Activated naive CD4-positive, alpha-beta T cell treated with anti-CD3 and anti-CD28 coated beads, Interleukin-2, amount 50 U/mL, for 16 hours (primary cell): ENCODE results near the gene ABO.
"Not testable (repeated sequence)": the region's sequence is repeated elsewhere in the genome, so short reads cannot be mapped to it uniquely, and the experiment has no call there.

Experiments used
- DNase-seq: peaks from one replicate; pipeline ENCODE4 v3.0.0-alpha.2; 2020

Gene ABO

DNA sequence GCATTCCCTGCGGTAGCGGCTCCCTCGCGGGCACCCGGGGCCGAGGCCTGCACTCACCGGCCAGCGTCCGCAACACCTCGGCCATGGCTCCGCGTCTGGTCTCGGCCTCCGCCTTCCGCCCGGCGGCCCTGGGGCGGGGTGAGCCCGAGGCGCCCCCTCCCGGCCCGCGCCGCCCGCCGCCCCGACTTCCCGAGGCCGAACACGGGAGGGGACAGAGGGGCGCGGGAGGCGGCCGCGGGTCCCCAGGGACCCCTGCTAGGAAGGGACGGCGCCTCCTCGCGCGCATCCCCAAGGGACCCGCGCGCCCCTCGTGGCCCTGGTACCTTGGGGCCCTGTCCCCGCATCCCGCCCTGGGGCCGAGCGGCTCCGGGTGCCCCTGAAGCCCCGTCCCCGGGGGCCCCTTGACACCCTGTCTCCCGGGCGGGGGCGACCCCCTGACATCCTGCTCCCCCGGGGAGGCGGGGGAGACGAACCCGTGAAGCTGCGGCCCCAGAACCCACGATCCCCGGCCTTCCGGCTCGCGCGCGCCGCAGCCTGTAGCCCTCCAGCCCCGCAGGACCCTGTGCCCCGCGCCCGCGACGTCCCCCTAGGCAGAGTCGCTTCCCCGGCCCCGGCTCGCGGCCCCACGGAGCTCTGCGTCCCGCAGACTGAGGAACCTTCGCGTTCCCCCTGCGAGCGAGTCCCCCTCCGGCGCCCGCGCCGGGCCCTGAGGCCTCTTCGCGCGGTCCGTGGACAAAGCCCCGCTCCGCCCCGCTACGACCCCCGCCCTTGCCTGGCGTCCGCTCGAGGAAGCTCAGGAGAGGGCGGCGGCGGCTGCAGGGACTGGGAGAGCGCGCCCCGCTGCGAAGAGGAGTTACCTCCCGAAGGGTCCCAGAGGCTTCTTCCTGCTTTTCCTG, at the start of gene ABO:
Gene ABO (minus strand): TSS at position 97 of the 896 bp plus-strand sequence.
- DNase-seq: no peak

GRCh38 chr9:133323991-133324703, 49.1 kb upstream of the ABO start:
- DNase-seq: no peak

GRCh38 chr9:133323211-133323610, 48.2 kb upstream of the ABO start:
- DNase-seq: no peak

GRCh38 chr9:133322701-133323100, 47.7 kb upstream of the ABO start:
- DNase-seq: no peak

- DNase-seq: no peak
Measured at GRCh38 chr9:133321411-133321935, 46.5 kb upstream of the ABO start.

- no peak for DNase-seq
Measured at GRCh38 chr9:133320421-133320881, 45.5 kb upstream of the ABO start.

DNA sequence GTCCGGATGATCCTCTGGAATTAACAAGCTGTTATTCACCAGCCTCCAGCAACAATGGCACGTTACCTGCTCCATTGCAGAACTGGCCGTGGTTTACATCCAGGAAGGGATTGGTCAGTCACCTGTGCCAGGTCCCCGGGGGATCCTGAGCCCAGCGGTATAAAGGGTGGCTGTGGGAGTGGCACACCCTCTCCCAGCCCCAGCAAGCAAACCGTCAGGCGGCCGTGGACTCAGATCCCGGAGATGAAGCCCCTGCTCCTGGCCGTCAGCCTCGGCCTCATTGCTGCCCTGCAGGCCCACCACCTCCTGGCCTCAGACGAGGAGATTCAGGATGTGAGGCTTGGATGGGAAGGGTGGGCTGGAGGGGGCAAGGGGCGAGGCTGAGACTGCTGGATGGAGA, 42.5 kb upstream of the ABO start:
- not testable (repeated sequence) for DNase-seq

DNA sequence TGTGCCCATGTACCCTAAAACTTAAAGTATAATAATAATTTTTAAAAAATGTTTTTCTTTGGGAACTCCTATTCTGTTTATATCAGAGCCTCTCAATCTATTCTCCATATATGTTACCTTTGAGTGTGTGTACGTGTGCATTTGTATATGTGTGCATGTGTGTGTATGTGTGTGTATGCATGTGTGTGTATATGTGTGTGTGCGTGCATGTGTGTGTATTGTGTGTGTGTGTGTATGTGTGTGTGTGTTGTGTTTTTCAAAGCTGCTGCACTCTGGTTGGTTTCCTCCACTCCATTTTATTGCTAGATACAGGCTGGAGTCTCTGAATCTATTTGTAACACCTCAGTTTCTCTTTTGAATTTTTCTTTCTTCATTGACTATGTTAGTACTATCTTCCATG, 41.0 kb upstream of the ABO start:
- no peak for DNase-seq

DNA sequence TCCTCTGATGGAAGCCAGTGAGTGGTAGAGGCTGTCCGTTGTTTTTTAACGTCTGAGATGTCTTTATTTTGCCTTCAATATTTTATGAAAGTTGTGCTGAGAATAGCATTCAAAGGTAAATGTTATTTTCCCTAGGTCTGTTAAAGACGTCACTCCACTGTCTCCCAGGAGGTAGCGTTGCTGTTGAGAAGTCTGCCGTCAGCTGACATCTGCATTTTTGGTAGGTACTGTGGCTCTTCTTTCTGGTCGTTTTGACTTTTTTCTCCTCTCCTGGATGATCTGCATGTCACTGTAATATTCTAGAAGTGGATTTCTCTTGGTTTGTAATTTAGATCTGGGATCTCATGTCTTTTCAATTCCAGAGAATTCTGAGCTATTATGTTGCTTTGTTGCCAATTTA, 34.6 kb upstream of the ABO start:
- DNase-seq: no peak

- DNase-seq: no peak
Measured at GRCh38 chr9:133307301-133307700, 32.3 kb upstream of the ABO start.

DNA sequence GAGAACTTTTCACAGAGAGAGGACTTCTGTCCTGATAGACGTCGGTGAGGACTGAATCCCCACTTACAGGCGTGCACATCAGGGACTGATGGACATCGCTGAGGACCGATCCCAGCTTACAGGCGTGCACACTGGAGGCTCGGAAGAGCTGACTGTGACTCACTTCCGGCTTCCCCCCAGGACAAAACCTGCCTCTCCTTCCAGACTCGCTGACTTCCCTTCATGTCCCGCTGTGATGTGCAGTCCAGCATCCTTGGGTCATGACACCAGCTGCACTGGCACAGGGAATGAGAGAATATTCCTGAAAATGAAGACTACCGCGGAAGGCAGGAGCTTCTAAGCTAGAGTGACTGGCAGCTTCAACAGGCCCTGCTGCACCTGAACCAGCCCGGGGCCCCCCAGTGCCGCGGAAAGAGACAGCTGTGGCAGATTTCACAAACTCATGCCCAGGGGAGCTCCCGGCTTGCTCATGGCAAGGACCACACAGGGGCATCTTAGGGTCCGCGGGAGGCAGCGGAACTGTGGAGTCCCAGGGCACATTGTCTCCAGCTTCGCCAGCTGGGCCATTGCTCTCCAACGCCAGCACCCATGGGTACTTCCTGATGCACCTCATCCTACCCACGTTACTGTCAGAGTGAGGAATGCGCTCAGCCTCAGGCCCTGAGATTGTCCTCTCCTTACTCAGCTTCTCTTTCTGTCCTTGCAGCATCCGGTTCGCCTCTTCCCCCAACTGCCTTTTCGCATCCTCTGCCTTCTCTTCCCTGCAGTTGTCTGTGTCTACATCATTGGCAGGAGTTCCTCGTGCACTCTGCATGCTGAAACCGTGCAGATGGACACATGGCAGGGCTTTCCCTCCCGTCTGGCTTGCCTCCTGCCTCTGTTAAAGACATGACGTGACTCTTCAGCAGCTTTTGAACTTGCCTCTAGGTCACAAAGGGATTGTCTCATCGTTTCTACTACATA, 31.5 kb upstream of the ABO start:
- no peak for DNase-seq

DNA sequence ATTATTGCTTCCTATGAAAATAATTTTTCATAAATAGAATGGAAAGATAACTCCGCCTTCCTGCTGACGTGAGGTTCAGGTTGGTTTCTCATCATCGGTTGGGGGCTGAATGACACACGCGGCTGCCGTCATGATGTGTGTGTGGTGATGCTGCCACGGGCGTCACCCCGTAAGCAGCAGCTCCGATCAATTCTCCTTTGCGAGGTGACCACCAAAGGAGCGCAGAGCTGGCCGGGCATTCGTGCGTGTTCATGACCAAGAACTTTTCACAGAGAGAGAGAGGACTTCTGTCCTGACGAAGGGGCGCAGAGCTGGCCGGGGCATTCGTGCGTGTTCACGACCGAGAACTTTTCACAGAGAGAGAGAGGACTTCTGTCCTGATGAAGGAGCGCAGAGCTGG, 30.7 kb upstream of the ABO start:
- no peak for DNase-seq

- no peak for DNase-seq
Measured at GRCh38 chr9:133304477-133305377, 29.7 kb upstream of the ABO start.

- no peak for DNase-seq
Measured at GRCh38 chr9:133304158-133304470, 29.1 kb upstream of the ABO start.

DNA sequence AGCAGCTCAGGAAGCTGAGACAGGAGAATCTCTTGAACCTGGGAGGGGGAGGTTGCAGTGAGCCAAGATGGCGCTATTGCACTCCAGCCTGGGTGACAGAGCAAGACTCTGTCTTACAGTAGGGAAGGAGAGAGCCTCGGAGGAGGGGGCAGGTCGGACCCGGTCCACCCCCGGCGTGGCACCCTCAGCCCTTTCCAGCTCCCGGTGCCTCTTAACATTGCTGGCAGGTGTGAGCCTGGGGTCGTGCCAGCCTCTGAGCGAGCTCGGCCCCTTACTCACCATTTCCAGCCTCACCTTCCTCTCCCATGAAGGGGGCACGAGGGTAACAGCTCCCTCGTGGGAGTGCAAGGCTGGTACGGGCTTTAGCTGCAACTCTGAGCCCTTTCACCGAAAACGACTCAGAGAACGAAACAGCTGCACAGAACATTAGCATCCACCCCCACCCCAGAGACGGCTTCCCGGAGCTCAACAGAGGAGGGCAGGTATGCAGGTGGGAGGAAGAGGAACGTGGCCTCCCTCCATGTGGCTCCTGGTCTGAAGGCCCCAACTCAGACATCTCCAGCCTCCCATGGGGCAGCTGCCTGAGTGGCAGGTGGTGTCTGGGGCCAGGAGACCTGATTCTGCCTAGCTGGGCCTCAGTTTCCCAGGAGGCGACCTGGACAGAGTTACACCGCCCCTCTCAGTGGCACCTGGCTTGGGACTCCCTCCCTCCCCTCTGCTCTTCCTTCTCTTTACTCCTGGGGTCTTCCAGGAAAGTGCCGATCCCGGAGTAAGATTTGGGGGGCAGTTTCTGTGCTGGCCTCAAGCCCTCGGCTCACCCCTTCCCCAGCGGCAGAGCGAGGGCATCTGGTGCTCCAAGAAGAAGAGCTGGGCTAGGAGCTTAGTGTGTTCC, 28.5 kb upstream of the ABO start:
- no peak for DNase-seq

DNA sequence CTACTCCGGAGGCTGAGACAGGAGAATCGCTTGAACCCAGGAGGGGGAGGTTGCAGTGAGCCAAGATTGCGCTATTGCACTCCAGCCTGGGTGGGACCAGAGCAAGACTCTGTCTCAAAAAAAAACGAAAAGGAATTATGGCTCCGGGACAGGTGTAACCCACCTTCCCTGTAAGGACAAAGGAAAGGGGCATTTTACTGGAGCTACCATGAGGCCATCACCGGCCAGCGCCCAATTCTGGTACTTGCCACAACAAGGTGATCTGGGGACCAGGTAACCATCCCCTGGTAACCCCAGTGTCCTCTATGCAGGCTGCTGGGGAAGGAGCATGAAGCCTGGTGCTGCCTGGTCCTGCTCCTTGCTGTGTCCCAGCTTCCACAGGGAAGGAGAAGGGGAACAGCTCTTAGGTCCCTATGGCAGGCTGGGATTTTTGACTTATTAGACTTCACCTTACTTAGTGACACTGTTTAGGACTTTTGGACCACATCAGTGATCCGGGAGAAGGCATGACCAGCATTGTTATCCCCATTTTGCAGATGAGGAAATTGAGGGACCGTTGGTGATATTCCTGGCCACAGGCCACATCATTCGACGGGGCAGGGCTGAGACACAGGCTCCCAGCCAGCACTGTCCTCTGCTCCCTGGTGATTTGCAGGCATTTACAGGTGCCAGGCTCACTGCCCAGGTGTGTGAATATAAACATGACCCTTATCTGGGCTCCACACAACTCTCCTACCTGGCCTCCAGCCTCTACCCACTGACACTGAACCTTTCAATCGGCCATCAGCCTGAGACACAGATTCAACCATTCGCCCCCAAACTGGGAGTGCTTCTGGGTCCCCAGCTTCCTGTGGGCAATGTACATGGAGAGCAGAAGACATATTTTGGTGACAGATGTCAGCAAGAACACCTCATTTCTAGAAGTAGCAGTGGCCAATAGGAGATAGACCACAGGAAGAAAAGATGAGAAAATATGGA, 26.5 kb upstream of the ABO start:
- DNase-seq: no peak

- not testable (repeated sequence) for DNase-seq
Measured at GRCh38 chr9:133299996-133300395, 25.0 kb upstream of the ABO start.

GRCh38 chr9:133294257-133294656, 19.3 kb upstream of the ABO start:
- no peak for DNase-seq

GRCh38 chr9:133290751-133291302, 15.8 kb upstream of the ABO start:
- no peak for DNase-seq
